ENCODE results near the gene ATXN10.

DNA sequence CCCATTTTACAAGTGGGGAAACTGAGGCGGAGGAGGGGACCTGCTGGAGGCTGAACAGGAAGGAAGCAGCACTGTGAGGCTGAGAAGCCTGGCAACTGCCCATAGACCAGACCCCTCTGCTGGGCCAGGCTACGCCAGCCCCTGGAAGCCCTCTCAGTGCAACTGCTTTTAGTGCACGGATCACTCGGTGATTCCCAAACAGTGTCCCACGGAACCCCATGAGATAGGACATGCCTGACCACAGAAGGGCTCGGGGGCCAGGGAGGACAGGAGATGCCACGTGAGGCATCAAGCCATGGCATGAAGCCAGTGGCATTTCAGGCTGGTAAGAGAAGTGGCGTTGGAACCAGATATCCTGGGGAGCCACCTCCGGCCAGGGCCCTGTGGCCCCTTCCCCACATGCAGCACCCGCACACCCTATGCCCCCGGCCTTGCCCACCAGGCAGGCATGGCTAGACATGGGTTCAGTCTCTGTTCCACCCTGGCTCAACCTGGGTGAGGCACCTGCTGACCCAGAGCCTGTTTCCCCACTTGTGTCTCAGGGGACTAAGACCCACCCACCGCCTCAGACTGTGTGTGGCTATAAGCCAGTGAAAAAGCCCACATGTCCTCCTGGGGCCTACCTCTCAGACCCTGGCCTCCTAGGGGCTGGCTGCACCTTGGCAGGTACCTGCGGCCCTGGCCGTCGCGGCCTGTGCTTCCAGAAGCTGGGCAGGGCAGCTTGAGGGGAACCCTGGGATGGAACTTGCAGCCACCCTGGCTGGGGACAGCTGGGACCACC, 221.2 kb downstream of the ATXN10 start:
- TF ChIP-seq POLR2A (IDR thresholded peaks at IDR 0.05), result no peak
- TF ChIP-seq, protein P1, sequence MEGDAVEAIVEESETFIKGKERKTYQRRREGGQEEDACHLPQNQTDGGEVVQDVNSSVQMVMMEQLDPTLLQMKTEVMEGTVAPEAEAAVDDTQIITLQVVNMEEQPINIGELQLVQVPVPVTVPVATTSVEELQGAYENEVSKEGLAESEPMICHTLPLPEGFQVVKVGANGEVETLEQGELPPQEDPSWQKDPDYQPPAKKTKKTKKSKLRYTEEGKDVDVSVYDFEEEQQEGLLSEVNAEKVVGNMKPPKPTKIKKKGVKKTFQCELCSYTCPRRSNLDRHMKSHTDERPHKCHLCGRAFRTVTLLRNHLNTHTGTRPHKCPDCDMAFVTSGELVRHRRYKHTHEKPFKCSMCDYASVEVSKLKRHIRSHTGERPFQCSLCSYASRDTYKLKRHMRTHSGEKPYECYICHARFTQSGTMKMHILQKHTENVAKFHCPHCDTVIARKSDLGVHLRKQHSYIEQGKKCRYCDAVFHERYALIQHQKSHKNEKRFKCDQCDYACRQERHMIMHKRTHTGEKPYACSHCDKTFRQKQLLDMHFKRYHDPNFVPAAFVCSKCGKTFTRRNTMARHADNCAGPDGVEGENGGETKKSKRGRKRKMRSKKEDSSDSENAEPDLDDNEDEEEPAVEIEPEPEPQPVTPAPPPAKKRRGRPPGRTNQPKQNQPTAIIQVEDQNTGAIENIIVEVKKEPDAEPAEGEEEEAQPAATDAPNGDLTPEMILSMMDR (IDR thresholded peaks at IDR 0.05), result no peak

Data from esophagus squamous epithelium (tissue), 4 donors.